GM12872 (cell line): ENCODE results near the gene CLDN3.

Experiments
- CTCF ChIP-seq: IDR thresholded peaks from 3 replicates; pipeline ENCODE4 v1.5.1; 2011; ENCODE audit warnings: low read depth, mild to moderate bottlenecking, low read length, moderate library complexity; ENCODE audit not compliant: insufficient read depth

The CLDN3 gene

DNA sequence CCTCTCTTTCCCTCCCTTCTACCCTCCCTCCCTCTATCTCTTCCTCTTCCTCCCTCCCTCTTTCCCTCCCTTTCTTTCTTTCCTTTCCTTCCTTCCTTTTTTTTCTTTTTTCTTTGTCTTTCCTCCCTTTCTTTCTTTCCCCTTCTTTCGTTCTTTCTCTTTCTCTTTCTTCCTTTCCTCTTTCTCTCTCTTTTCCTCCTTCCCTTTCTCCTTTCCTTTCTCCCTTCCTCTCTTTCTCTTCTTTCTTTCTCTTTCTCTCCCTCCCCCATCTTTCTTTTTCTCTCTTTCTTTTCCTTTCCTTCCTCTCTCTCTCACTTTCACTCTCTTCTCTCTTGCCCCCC is 7.4 kb downstream of the CLDN3 start:
- no peak for TF ChIP-seq CTCF

DNA sequence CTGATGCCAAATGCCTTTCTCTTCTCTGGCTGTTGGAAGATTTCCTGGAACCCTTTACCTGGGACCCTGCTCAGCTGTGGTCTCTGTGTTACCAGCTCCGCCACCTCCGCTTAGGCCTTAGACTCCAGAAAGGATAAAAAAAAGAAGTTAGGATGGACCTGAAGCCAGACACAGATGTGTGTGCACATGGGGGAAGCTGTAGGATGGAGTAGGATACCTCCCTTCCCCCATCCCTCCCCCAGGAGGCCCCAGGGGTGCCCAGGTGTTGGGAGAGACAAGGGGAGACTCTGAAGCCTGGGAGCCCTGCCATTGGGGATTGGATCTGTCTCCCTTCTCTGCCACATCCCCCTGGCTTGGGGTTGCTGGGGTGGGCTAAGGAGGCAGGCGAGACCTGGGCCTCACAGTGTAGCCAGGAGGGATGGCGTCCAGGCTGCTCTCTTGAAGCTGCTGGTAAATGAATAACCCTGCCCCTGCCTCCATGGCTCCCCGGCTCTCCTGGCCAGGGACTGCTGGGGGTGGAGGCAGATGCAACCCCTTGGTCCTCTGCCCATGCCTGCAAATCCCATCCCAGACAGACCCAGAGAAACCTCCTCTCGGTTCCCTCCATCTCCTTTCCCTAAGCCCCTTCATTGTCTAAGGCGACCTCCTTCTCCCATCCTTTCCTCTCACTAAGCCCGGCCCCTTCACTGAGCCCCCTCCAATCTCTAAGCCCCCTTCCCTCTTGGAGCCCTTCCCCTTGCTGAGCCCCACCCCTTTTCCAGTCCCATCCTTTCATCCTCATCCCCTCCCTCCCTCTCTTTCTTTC is 8.0 kb downstream of the CLDN3 start:
- no peak for TF ChIP-seq CTCF

DNA sequence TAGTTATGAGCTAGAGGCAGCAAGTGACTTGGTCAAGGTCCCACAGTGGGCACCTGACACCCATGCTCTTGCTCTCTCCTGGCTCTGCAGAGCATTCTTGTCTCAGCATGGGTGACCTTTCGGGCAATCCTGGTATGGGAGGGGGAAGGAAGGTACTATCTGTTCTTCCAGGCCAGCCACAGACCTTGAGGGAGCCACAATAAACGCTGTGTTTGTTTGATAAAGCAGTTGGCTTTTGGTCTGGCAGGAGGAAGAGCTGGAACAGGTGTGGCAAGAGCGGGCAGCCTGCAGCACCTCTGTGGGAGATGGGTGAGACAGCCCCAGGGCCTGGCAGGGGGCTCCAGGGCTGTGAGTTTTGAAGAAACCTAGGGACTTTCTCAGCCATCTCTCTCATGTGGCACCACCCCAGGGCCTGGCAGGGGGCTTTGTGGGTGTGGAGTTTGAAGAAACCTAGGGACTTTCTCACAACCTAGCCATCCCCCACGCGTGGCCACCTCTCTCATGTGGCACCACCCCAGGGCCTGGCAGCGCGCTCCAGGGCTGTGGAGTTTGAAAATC is 11.4 kb downstream of the CLDN3 start:
- TF ChIP-seq CTCF: no peak

DNA sequence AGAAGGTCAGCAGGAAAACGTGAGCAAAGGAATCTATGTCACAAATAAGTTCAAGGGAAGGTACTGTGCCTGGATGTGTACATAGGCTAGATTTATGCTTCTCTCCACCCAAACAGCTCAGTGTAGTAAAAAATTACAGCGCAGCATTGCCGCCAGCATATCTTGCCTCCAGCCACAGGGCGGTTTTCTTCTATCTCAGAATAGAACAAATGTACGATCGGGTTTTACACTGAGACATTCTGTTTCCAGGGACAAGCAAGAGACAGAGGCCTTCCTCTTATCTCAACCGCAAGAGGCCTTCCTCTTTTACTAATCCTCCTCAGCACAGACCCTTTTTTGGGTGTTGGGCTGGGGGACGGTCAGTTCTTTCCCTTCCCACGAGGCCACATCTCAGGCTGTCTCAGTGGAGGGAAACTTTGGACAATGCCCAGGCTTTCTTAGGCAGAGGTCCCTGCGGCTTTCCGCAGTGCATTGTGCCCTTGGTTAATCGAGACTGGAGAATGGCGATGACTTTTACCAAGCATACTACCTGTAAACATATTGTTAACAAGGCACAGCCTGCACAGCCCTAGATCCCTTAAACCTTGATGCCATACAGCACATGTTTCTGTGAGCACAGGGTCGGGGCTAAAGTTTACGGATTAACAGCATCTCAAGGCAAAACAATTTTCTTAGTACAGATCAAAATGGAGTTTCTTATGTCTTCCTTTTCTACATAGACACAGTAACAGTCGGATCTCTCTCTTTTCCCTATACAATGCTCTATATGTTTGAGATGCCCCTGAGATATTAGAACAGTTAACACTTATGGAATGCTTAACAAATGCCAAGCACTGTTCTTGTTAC is 19.9 kb downstream of the CLDN3 start:
- no peak for TF ChIP-seq CTCF

DNA sequence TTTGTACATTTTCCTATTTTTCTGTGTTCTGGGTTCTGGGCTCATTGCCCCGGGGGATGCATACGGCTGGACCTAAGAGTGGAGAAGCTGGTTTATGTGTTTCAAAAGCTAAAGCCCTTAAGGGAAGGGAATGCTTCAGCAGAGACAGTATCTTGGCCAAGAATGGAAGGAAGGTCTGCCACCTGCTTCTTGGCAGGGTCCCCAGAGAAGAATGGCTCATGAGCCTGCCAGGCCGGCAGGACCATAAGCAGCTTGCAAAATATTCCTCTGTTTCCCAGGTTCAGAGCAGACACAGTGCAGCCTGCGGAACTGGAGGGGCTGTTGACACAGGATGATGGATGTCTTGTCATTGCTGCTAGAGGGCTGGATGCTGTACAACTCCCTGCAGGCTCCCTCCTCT is 23.7 kb downstream of the CLDN3 start:
- TF ChIP-seq CTCF: no peak

DNA sequence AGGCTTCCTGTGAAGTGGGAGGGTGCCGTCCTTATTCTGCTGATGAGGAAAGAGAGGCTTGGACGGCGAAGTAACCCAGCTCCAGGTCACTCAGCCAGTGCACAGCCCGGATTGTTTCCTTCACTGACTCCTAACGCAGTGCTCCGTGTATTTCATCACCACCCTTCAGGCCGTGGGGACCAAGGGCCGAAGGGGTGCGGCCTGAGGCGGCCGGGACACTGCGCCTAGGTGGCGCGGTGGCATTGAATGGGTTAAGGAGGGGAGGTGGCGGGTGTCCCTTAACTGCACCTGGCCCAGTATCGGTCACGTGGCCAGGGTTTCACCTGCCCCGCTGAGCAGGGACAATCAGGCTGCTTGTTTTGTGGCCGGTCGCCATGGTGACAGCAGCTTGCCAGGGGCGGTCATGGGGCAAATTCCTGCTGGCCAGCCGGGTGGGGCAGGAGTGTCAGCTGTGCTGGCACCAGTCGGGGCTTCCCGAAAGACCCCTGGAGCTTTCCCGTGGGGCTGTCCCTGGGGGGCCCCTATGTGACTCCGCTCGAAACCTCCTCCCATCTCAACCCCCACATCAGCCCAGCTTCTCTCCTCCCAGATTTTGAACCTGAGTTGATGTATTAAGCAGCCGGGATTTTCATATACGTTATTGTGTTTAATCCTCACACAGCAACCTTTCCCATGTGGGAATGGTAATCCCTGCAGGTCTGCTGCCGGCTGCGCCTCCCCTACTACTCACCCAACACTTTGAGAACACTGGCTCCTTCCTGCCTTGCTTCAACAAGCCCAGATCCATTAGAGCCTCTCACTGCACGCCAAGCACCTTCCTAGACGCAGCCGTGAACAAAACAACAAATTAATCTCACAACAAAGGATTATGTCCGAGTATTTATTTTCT is 27.1 kb downstream of the CLDN3 start:
- TF ChIP-seq CTCF: 0 out of 3 replicates have a peak, but pooled peaks have one; percentile 11
